ENCODE data around the gene MMP11.

- TF ChIP-seq, protein P1, sequence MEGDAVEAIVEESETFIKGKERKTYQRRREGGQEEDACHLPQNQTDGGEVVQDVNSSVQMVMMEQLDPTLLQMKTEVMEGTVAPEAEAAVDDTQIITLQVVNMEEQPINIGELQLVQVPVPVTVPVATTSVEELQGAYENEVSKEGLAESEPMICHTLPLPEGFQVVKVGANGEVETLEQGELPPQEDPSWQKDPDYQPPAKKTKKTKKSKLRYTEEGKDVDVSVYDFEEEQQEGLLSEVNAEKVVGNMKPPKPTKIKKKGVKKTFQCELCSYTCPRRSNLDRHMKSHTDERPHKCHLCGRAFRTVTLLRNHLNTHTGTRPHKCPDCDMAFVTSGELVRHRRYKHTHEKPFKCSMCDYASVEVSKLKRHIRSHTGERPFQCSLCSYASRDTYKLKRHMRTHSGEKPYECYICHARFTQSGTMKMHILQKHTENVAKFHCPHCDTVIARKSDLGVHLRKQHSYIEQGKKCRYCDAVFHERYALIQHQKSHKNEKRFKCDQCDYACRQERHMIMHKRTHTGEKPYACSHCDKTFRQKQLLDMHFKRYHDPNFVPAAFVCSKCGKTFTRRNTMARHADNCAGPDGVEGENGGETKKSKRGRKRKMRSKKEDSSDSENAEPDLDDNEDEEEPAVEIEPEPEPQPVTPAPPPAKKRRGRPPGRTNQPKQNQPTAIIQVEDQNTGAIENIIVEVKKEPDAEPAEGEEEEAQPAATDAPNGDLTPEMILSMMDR (IDR thresholded peaks at IDR 0.05): no peak
- TF ChIP-seq POLR2A (IDR thresholded peaks at IDR 0.05): no peak
Measured at GRCh38 chr22:23760056-23760455, 12.6 kb upstream of the MMP11 start.
